GM23338 (cell line): ENCODE measurements around the gene AGPAT3. TPM values are rescaled to one million over a fixed set of nuclear protein-coding genes. Genes with fewer than 3 reads are reported as not detected.
A peak's percentile ranks its signal among the peaks of the same experiment; 100 is the strongest.

Source experiments
- ATAC-seq: fragments of 200-7000 bp; cut with Tn5 transposase; 3 replicates; pipeline ENCODE4 v1.9.1; 2020
- DNase-seq: peaks from one replicate; pipeline ENCODE4 v3.0.0-alpha.2; 2015; ENCODE audit warnings: low spot score
- H2AFZ ChIP-seq: fragments of 200-600 bp; sonication (generic); 2 replicates; pipeline ENCODE4 v1.8.0; 2016; ENCODE audit warnings: antibody characterized with exemption, mild to moderate bottlenecking, moderate library complexity
- H3F3A ChIP-seq: fragments of 200-600 bp; sonication (generic); replicated peaks from 2 replicates; pipeline ENCODE4 v1.8.0; 2017; ENCODE audit warnings: antibody characterized with exemption, mixed run types, low read depth
- H3K27ac ChIP-seq: fragments of 200-600 bp; sonication (generic); 2 replicates; pipeline ENCODE4 v1.6.1; 2016; ENCODE audit warnings: low read depth
- H3K27me3 ChIP-seq: fragments of 200-600 bp; sonication (generic); 2 replicates; pipeline ENCODE4 v1.8.0; 2016; ENCODE audit warnings: mild to moderate bottlenecking, mixed run types, moderate library complexity; ENCODE audit not compliant: insufficient read depth
- H3K36me3 ChIP-seq: fragments of 200-600 bp; sonication (generic); 2 replicates; pipeline ENCODE4 v1.8.0; 2016; ENCODE audit warnings: mild to moderate bottlenecking; ENCODE audit not compliant: insufficient read depth
- H3K4me1 ChIP-seq: fragments of 200-600 bp; sonication (generic); 2 replicates; pipeline ENCODE4 v1.8.0; 2016; ENCODE audit warnings: mild to moderate bottlenecking, moderate library complexity; ENCODE audit not compliant: insufficient read depth
- H3K4me2 ChIP-seq: fragments of 200-600 bp; sonication (generic); 2 replicates; pipeline ENCODE4 v1.7.1; 2017; ENCODE audit warnings: mixed run types
- H3K4me3 ChIP-seq: fragments of 200-600 bp; sonication (generic); 2 replicates; pipeline ENCODE4 v1.6.1; 2016; ENCODE audit warnings: mixed run types
- H3K79me2 ChIP-seq: fragments of 200-600 bp; sonication (generic); replicated peaks from 2 replicates; pipeline ENCODE4 v1.8.0; 2017; ENCODE audit warnings: mild to moderate bottlenecking; ENCODE audit not compliant: insufficient read depth
- H3K9me2 ChIP-seq: fragments of 200-600 bp; sonication (generic); 2 replicates; pipeline ENCODE4 v1.8.0; 2017; ENCODE audit not compliant: insufficient read depth
- H4K20me1 ChIP-seq: fragments of 200-600 bp; sonication (generic); replicated peaks from 2 replicates; pipeline ENCODE4 v1.8.0; 2017; ENCODE audit warnings: mild to moderate bottlenecking; ENCODE audit not compliant: insufficient read depth
- H3K27ac Mint-ChIP-seq: 2 replicates; pipeline ENCODE4 v1.8.0; 2020; ENCODE audit warnings: inconsistent platforms, mild to moderate bottlenecking, moderate library complexity, mixed read lengths
- H3K27me3 Mint-ChIP-seq: 3 replicates; pipeline ENCODE4 v1.8.0; 2022; ENCODE audit warnings: low read depth, mild to moderate bottlenecking, moderate library complexity, mixed read lengths, inconsistent platforms; ENCODE audit not compliant: insufficient read depth, poor library complexity
- H3K36me3 Mint-ChIP-seq: 3 replicates; pipeline ENCODE4 v1.8.0; 2021; ENCODE audit warnings: low read depth, mild to moderate bottlenecking, inconsistent platforms, moderate library complexity, mixed read lengths
- H3K4me1 Mint-ChIP-seq: 3 replicates; pipeline ENCODE4 v1.8.0; 2020; ENCODE audit warnings: mild to moderate bottlenecking, inconsistent platforms, mixed read lengths
- H3K4me3 Mint-ChIP-seq: 3 replicates; pipeline ENCODE4 v1.8.0; 2021; ENCODE audit warnings: moderate library complexity, mild to moderate bottlenecking, inconsistent platforms, mixed read lengths
- H3K9me3 Mint-ChIP-seq: 3 replicates; pipeline ENCODE4 v1.8.0; 2020; ENCODE audit warnings: moderate library complexity, mild to moderate bottlenecking, inconsistent platforms, mixed read lengths
- CREB1 ChIP-seq: fragments of 250-450 bp; sonication (Bioruptor Pico); IDR thresholded peaks from 2 replicates; pipeline ENCODE4 v1.5.0; 2020; ENCODE audit warnings: low read depth, mild to moderate bottlenecking, moderate library complexity
- CTCF ChIP-seq, 2 experiments: fragments of 200-600 bp in 1 of 2; sonication (generic) in 1 of 2; conservative IDR thresholded peaks; 2 replicates each; pipeline versions ENCODE4 v1.5.1 to v1.6.1; 2016 to 2017; ENCODE audit warnings: antibody characterized with exemption in 2 of 2, low read depth in 2 of 2, mild to moderate bottlenecking in 2 of 2, moderate library complexity in 1 of 2
- JUNB ChIP-seq: IDR thresholded peaks from one replicate; pipeline ENCODE4 v1.6.1; 2016; ENCODE audit warnings: antibody characterized with exemption; ENCODE audit not compliant: unreplicated experiment
- NANOG ChIP-seq: IDR thresholded peaks from 2 replicates; pipeline ENCODE4 v1.6.1; 2016; ENCODE audit warnings: antibody characterized with exemption, borderline replicate concordance
- REST ChIP-seq: IDR thresholded peaks from one replicate; pipeline ENCODE4 v1.6.1; 2018; ENCODE audit warnings: antibody characterized with exemption; ENCODE audit not compliant: unreplicated experiment
- ZNF331 ChIP-seq: fragments of 250-450 bp; sonication (Bioruptor Pico); IDR thresholded peaks from 2 replicates; pipeline ENCODE4 v1.5.0; 2020; ENCODE audit warnings: low read depth, mild to moderate bottlenecking, moderate library complexity
- ZNF462 ChIP-seq: fragments of 250-450 bp; sonication (Bioruptor Pico); IDR thresholded peaks from 2 replicates; pipeline ENCODE4 v1.5.0; 2020; ENCODE audit warnings: mild to moderate bottlenecking, moderate library complexity
- polyA plus RNA-seq: library from polyadenylated mRNA; unstranded; fragments of >200 nt; fragmentation: Nextera tagmentation; extraction: Ambion mirVana; gene quantifications from 2 replicates; pipeline ENCODE4 v1.2.1, GENCODE V29; 2016
- total RNA-seq: library from RNA; depleted of rRNA; stranded (reverse); fragments of >200 nt; shearing (Covaris generic); gene quantifications from 2 replicates; pipeline ENCODE4 v1.2.3, GENCODE V29; 2014

The AGPAT3 gene
- total and polyA plus RNA-seq, 2 experiments from 2014 or later, result 2.1 to 6.1 TPM

GRCh38 chr21:43944757-43945156 lies 79.7 kb downstream of the AGPAT3 start (continued):
- TF ChIP-seq CTCF (conservative IDR thresholded peaks at IDR 0.05; ENCODE audit: low read depth in 2 of 2) (no peak), NANOG (no peak)

DNA sequence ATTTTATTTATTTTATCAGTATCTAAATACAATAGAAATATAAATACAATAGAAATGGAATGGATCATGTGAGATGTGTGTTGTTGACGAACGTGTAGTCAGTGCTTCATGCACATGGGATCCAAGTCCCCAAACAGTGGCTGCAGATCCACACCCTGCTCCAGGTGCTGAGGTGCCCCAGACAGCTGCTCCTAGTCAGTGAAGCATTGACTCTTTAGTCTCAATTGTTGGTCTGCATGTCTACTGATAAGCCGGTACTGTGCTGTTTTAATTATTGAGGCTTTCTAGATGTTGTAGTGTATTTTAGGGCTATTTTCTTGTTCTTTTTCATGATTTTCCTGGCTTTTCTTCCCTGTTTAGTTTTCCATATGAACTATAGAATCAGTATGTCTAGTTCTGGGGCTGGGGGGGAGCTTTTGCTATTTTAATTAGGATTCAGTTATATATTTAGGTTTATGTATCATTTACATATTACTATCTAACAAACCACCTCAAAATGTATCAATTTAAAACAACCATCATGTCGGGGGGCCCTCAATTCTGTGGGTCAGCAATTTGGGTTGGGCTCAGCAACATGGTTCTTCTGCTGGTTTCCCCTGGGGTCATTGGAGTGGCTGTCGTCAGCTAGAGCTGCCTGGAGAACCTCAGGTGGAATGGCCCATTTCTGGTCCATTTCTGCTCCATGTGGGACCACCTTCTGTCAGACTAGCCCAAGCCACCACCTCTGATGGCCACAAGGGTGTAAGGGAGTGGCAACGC lies 83.9 kb downstream of the AGPAT3 start:
- Mint-ChIP-seq H3K4me1 (peaks cover 5% of the 10 kb centered on the region; the same call in 2 of the 3 replicates), H3K27me3 (peaks cover 7% of the 10 kb centered on the region), H3K36me3 (no peaks in the 10 kb centered on the region), H3K27ac (no peak overlapping the region), H3K4me3 (no peak overlapping the region), H3K9me3 (peaks cover 10% of the 10 kb centered on the region)
- H3K36me3 ChIP-seq, result no peaks in the 10 kb centered on the region
- no peaks in the 10 kb centered on the region for H3K4me1 ChIP-seq
- TF ChIP-seq CREB1 (CRISPR knock-in tag), result no peak
- TF ChIP-seq ZNF462 (CRISPR knock-in tag), result no peak
- TF ChIP-seq ZNF331, result peak; percentile 88
- TF ChIP-seq REST, result no peak
- no peak for TF ChIP-seq JUNB
- TF ChIP-seq NANOG, result no peak
- H3K9me2 ChIP-seq, result no peaks in the 10 kb centered on the region
- H3K4me2 ChIP-seq, result no peak overlapping the region
- H4K20me1 ChIP-seq, result no peaks in the 10 kb centered on the region
- H3K27me3 ChIP-seq, result no peaks in the 10 kb centered on the region
- ATAC-seq (no peak), DNase-seq (no peak)
- H2AFZ ChIP-seq, result no peak overlapping the region
- no peak overlapping the region for H3K27ac ChIP-seq
- H3F3A ChIP-seq, result no peaks in the 10 kb centered on the region
- no peak overlapping the region for H3K4me3 ChIP-seq
- H3K79me2 ChIP-seq, result no peaks in the 10 kb centered on the region
